ENCODE data around the gene ZNF740. TPM values are rescaled to one million over a fixed set of nuclear protein-coding genes. Genes with fewer than 3 reads are reported as not detected.
"Not testable (repeated sequence)": the region's sequence is repeated elsewhere in the genome, so short reads cannot be mapped to it uniquely, and the experiment has no call there.

Gene ZNF740
- total RNA-seq, 1 donor from 2014 or later = 5.9 TPM

GRCh38 chr12:53174881-53175491, 5.5 kb upstream of the ZNF740 start:
- peaks cover 17 to 25% of the 10 kb centered on the region in 2 donors for H3K36me3 ChIP-seq
- H3K27ac ChIP-seq = peak overlapping the region in 1 of 2 donors; percentile 2
- no peaks in the 10 kb centered on the region for H3K27me3 ChIP-seq
- H3K4me3 ChIP-seq = no peak overlapping the region
- DNase-seq (ENCODE audit: low spot score in 2 of 2) = peak in 1 of 2 donors; percentile 42
- no peaks in the 10 kb centered on the region for H3K9me3 ChIP-seq
- intact Hi-C loops (cut with DNase I) = no loop called here
- H3K4me1 ChIP-seq = peaks cover 0 to 3% of the 10 kb centered on the region in 2 donors
- TF ChIP-seq, protein P1, sequence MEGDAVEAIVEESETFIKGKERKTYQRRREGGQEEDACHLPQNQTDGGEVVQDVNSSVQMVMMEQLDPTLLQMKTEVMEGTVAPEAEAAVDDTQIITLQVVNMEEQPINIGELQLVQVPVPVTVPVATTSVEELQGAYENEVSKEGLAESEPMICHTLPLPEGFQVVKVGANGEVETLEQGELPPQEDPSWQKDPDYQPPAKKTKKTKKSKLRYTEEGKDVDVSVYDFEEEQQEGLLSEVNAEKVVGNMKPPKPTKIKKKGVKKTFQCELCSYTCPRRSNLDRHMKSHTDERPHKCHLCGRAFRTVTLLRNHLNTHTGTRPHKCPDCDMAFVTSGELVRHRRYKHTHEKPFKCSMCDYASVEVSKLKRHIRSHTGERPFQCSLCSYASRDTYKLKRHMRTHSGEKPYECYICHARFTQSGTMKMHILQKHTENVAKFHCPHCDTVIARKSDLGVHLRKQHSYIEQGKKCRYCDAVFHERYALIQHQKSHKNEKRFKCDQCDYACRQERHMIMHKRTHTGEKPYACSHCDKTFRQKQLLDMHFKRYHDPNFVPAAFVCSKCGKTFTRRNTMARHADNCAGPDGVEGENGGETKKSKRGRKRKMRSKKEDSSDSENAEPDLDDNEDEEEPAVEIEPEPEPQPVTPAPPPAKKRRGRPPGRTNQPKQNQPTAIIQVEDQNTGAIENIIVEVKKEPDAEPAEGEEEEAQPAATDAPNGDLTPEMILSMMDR (IDR thresholded peaks at IDR 0.05) = peak in 1 of 3 experiments; percentile 16

GRCh38 chr12:53176750-53177149, 3.8 kb upstream of the ZNF740 start:
- Histone ChIP-seq H3K9me3 (no peaks in the 10 kb centered on the region), H3K27me3 (no peaks in the 10 kb centered on the region), H3K4me3 (no peak overlapping the region), H3K36me3 (peaks cover under 1 to 8% of the 10 kb centered on the region in 2 donors), H3K4me1 (peaks cover 4 to 10% of the 10 kb centered on the region in 2 donors), H3K27ac (no peak overlapping the region)
- intact Hi-C loops (cut with DNase I) = no loop called here
- no peak for DNase-seq (ENCODE audit: low spot score in 2 of 2)
- TF ChIP-seq, protein P1 (IDR thresholded peaks at IDR 0.05) = no peak

DNA sequence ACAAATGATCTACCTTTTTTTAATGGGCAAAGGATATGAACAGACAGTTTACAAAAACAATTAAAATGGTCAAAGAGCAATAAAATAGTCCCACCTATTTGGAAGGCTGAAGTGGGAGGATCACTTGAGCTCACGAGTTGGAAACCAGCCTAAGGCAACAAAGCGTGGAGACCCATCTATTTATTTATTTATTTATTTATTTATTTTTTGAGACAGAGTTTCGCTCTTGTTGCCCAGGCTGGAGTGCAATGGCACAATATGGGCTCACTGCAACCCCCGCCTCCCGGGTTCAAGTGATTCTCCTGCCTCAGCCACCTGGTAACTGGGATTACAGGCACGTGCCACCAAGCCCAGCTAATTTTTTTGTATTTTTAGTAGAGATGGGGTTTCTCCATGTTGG, 3.1 kb upstream of the ZNF740 start:
- peaks cover 7 to 17% of the 10 kb centered on the region in 2 donors for H3K4me1 ChIP-seq
- DNase-seq (ENCODE audit: low spot score in 2 of 2) = peak in 1 of 2 donors; percentile 13
- H3K36me3 ChIP-seq; intact Hi-C loops (cut with DNase I); H3K27me3 ChIP-seq; H3K27ac ChIP-seq; H3K4me3 ChIP-seq; H3K9me3 ChIP-seq: not testable (repeated sequence)

DNA sequence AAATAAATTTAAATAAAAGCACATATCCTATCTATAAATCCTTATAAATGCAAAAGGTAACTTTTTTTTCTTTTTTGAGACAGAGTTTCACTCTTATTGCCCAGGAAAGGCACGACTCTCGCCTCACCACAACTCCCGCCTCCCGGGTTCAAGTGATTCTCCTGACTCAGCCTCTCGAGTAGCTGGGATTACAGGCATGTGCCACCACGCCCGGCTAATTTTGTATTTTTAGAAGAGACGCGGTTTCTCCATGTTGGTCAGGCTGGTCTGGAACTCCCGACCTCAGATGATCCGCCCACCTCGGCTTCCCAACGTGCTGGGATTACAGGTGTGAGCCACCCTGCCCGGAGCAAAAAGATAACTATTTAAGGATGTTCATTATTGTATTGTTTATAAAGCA, 1.7 kb upstream of the ZNF740 start:
- peaks cover 5 to 15% of the 10 kb centered on the region in 2 donors for H3K36me3 ChIP-seq
- H3K27me3 ChIP-seq; H3K9me3 ChIP-seq; intact Hi-C loops (cut with DNase I); H3K4me3 ChIP-seq: not testable (repeated sequence)
- peak in 1 of 2 donors; percentile 45 for DNase-seq (ENCODE audit: low spot score in 2 of 2)
- peaks cover 7 to 31% of the 10 kb centered on the region in 2 donors for H3K4me1 ChIP-seq
- H3K27ac ChIP-seq = peak overlapping the region in 1 of 2 donors; percentile 91

GRCh38 chr12:53179687-53180219, 769 bp upstream of the ZNF740 start:
- peaks cover 7 to 39% of the 10 kb centered on the region in 2 donors for H3K4me1 ChIP-seq
- peak in 1 of 2 donors; percentile 63 for DNase-seq (ENCODE audit: low spot score in 2 of 2)

GRCh38 chr12:53180931-53181645, 566 bp downstream of the ZNF740 start:
- intact Hi-C loops (cut with DNase I) = loop anchor here (2.0 kb wide), 1 partner anchor 82 kb away; no protein-coding TSS in a partner anchor
- Histone ChIP-seq H3K36me3 (peaks cover 24 to 38% of the 10 kb centered on the region in 2 donors), H3K9me3 (no peaks in the 10 kb centered on the region), H3K4me1 (peaks cover 7 to 41% of the 10 kb centered on the region in 2 donors), H3K4me3 (peak overlapping the region; percentile 91 to 96), H3K27ac (peak overlapping the region; percentile 91 to 92), H3K27me3 (no peaks in the 10 kb centered on the region)
- DNase-seq (ENCODE audit: low spot score in 2 of 2) = peak in 1 of 2 donors; percentile 81
- TF ChIP-seq, protein P1 (IDR thresholded peaks at IDR 0.05) = no peak

More at GRCh38 chr12:53179687-53180219, 769 bp upstream of the ZNF740 start:
- peak overlapping the region; percentile 91 to 92 for H3K27ac ChIP-seq
- H3K4me3 ChIP-seq = peak overlapping the region; percentile 91 to 96
- no peaks in the 10 kb centered on the region for H3K27me3 ChIP-seq
- intact Hi-C loops (cut with DNase I) = loop anchor here (2.0 kb wide), 1 partner anchor 81 kb away; no protein-coding TSS in a partner anchor
- H3K36me3 ChIP-seq = peaks cover 11 to 25% of the 10 kb centered on the region in 2 donors
- TF ChIP-seq, protein P1 (IDR thresholded peaks at IDR 0.05) = no peak
- no peaks in the 10 kb centered on the region for H3K9me3 ChIP-seq

All from ascending aorta (tissue), 2 donors.